Stimulated activated CD4-positive, alpha-beta T cell treated with anti-CD3 and anti-CD28 coated beads, Interleukin-4, amount 100 ng/mL, for 4 hours (primary cell): Measurements from ENCODE around the gene NEURL1B.

ENCODE experiments used
- DNase-seq, 2 experiments: peaks; one replicate each; pipeline ENCODE4 v3.0.0-alpha.2; 2020

NEURL1B gene

DNA sequence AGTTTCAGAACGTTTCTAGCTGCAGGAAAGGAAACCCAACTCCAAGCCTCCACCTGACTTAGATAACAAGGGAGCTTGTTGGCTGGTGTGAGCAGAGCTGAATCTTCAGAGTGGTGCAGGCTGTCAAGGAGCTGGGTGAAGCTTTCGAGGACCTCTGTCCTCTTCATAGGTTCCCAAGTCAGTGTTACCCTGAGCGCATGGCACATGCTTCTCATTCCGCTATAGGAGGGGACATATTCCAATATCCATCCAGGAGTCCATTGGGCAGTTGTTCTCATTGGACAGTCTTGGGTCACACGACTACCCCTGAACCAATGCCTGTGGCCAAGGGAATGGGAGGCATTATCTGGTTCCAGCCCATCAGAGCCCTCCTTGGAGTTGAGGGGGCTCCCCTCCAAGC, 79.6 kb downstream of the NEURL1B start:
- DNase-seq = no peak

DNA sequence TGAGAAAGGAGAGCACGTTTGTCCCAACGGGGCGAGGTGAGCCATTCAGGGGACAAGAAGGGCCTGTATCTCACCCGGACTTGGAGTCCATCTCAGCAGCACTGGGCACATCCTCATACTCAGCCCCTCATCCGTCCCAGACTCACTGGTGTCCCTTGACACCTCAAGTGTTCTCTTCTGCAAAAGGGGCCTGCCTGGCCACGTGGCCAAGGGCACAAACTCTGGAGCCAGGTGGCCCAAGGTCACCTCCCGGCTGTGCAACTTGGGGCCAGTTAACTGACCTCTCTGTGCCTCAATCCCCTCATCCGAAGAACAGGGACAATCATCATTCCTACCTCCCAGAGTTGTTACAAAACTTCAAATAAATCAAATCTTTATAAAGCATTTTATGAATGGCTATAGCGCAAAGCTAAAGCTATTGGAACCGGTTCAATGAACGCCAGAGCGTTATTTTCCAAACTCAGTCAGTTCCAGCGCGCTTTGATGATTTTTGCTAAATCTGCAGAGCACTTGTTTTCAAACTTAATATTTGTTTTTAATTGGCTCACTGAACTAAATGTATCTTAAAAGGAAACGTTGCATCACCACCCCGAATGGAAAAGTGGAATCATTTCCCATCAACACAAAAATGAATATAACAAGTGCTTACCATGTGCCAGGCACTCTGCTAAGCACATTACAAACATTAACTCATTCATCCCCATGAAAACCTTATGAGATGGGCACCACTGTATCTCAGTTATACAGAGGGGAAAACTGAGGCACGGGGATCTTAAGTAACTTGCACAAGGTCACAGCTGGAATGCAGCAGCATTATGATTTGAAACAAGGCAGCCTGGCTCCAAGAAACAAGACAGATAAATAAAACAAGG, 80.6 kb downstream of the NEURL1B start:
- DNase-seq = no peak

DNA sequence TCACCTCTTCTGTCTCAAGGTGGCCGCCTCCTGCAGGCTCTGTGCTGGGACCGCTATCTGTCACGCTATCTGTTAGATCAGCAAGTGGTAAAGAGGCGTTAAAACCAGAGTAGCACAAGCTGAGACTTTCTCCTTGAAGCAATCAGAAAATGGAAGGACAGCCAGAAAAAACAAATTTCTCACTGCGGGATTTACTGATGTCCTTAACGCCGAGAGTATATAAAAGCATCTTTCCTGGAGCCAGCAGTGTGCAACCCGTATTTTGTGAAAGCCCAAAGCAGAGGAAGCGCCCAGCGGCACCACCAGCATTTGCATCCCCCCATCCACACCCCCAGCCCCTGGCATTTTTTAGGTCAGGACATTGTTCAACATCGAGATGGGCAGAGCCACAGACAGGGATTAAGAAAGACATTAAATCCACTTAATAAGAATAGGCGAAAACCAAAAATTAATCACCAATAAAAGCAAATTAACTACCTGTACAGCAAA, 81.3 kb downstream of the NEURL1B start:
- DNase-seq = no peak

DNA sequence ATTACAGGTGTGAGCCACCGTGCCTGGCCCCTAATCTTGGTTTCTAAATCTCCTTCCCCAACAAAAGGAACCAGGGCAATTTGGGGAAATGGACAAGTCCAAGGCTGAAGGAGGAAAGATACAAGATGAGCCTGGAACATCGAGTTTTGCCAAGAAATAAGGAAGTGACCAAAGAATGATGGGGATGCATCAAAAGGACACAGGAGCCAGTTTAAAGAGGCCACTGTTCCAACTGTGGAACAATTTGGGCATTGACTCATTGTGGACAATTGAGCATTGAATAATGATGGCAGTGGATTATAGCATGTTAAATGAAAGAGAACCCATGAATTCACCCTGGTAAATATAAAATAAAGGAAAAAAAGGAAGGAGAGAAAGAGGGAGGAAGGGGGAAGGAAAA, 82.4 kb downstream of the NEURL1B start:
- DNase-seq = no peak

- no peak for DNase-seq
These were observed 83.5 kb downstream of the NEURL1B start for GRCh38 chr5:172724242-172725183.

- DNase-seq = no peak
These were observed 84.2 kb downstream of the NEURL1B start for GRCh38 chr5:172725273-172725672.

GRCh38 chr5:172725785-172726184, 84.7 kb downstream of the NEURL1B start:
- DNase-seq = no peak

- DNase-seq = no peak
These were observed 85.9 kb downstream of the NEURL1B start for GRCh38 chr5:172726966-172727365.

GRCh38 chr5:172727551-172727950, 86.5 kb downstream of the NEURL1B start:
- DNase-seq = no peak

DNA sequence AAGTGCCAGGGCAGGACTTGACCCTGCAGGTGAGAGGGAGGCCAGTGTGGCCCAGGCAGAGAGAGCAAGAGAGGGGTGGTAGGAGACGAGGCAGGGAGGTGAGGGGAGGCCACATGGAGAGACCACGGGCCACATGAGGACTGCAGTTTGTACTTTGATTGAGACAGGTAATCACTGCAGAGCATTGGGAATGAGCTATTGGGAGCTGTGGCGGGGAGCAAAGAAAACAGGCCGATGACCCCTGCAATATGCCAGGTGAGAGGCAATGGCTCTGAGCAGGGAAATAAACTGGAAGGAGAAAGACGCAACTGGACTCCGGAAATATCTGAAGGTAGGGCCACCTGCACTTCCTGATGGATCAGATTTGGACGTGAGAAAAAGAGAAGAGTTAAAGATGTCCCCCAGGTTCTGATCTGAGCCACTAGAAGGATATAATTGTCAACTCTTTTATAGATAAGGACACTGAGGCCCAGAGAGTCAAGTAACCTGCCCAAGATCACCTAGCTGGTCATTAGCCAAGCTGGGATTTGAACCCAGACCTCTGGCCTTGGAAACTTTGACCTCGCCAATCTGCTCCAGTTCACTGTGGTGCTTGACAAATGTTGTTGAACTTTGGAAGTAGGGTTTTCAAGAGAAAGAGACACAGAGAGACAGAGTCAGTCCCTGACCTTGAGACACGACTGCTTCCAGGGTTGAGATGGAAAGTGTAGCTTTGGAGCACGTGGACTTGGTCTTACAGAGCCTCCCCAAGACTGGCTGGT, 87.6 kb downstream of the NEURL1B start:
- no peak for DNase-seq

DNA sequence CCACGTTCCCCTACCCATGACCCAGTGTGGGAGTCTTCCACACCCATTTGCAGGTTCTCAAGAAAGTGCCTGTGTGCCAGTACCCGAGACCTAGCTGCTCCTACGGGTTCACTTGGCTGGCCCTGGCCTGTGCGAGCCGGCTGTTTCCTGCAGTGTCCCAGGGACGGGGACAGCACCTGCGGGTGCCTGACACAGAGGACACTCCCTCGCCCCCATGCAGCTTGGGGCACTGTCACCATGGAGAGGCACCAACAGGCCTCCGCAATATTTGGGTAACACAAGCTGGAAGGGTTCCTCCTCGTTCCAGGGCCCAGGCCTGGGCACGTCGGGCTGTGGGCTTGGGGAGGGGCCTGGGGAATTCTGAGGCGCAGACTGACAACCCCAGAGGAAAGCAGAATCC, 88.5 kb downstream of the NEURL1B start:
- no peak for DNase-seq

DNA sequence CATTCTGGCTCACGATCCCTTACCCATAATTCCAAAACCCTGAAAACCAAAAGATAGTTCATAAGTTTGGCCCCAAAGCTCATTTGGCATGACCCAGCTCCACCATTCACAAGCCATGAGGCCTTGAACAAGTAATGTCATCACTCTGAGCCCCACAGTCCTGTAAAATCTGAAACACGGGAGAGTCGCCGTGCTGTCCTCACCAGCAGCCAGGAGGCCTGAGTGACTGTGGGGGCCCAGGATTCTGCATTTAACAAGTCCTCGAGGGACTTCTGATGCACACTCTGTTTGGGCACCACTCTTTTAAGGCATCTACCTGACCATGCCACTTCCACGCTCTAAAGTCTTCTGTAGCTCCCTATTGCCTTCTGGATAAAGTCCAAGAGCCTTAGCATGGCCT, 89.2 kb downstream of the NEURL1B start:
- no peak for DNase-seq

DNA sequence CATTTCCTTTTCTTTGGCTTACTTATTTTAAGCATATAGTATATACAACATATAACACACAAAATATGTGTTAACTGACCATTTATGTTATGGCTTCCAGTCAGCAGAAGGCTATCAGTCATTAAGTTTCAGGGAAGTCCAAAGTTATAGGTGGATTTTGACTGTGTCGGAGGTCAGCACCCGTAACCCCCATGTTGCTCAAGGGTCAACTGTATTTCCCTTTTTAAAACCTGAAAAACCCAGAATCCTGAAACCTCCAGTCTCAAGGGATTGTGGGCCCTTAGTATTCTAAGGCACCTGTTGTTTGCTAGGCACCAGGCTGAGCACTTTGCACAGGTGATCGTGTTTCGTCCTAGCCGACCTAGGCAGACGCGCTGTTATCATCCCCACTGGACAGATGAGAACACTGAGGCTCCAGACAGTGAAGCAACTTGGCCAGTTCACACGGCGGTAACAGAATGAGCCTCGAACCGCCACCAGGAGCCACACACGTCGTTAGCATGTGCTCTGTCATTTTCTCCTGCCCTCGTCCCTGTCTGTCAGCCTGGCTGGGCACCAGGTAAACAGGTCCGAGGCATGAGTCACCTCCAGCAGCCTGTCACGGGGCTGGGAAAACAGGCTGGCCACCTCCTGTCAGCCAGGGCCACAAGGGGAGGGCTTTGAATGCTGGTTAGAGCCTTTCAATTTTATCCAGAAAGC, 90.1 kb downstream of the NEURL1B start:
- DNase-seq = no peak

DNA sequence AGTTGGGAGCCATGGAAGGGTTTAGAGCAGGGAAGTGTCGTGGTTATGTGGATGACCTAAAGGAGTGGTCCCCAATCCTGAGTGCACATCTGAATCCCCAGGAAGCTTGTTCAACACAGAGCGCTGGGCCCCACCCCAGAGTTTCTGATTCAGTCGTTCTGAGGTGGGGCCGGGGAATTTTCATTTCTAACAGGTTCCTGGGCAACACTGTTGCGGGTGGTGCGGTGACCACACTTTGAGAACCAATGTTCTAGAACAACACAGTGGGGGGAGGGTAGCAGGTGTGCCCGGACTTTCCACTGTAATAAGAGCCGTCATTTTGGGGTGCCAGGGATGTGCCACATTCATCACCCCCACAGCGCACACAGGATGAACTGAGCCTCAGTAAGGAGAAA, 90.6 kb downstream of the NEURL1B start:
- DNase-seq = no peak

DNA sequence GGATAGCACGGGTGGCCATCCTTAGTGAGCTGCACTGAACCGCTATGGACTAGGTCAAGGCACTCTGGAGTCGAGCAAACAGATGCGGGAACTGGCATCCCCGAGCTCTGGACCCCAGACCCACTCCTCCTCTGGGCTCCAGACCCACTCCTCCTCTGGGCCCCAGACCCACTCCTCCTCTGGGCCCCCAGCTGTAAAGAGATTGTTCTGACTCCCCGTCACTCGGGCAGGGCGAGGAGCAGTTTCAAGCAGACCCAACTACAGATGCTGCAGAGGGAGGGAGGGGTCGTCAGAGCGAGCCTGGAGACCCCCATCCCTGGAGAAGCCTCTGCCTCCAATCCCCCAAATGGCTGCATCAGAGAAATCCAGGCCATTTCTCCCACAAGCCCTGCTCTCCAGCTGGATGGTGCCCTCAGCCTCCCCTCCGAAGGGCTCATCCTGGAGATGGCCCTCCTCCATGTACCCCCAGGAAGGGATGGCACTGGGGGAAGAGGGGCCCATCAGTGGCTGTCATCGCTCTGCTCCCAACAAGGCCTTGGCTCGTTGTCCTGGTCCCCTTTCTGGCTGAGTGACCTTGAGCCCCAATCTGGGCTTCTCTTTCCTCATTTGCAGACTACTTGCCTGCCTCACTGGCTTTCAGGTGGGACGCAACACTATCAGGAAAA, 91.3 kb downstream of the NEURL1B start:
- no peak for DNase-seq

- no peak for DNase-seq
These were observed 92.3 kb downstream of the NEURL1B start for GRCh38 chr5:172733131-172733973.

DNA sequence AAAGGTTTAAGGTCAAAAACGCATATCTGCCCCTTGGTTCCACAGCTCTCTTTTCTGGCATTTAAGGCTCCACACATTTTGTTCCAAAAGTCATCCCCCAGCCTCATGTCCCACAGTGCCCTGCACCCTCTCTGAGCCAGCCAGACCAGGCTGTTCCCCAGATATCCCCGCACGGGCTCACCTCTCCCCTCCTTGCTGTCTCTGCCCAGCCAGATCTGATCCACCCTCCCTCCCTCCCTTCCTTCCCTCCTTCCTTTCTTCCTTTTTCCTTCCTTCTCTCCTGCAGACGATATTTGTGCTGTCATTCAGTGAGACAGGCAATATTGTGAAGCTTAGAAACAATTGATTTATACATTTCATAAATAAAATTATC, 92.9 kb downstream of the NEURL1B start:
- no peak for DNase-seq

- DNase-seq = no peak
These were observed 94.2 kb downstream of the NEURL1B start for GRCh38 chr5:172735141-172735831.

DNA sequence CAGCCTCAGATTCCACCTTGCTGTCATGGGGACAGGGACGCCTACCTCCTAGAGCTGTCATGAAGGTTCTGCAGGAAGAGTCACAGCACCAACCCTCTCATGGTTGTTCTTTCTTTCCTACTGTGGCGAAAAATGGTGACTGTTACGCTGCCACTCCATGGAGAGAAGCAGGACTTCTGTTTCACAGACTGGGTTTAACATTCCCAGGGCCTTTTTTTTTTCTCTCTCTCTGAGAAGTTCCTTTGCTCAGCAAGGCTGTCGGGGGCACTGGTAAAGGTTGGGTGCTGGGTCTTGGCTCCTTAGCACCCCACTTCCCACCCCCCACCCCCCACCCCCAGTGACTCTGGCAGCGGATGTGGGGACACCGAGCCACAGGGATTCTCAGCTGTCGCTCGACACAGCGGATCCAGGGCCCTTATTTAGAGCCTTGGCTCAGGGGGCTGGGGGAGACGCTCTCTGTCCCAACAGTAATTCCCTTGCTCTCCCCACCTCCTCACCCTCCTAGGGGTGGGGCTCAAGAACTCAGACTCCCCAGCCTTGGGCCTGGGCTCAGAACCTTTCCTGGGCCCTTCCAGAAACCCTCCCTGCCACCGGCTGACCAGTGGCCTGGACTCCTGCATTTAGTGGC, 95.6 kb downstream of the NEURL1B start:
- no peak for DNase-seq

GRCh38 chr5:172739375-172739774, 98.3 kb downstream of the NEURL1B start:
- no peak for DNase-seq
